ENCODE measurements around the gene BCAP29. TPM values are rescaled to one million over a fixed set of nuclear protein-coding genes. Genes with fewer than 3 reads are reported as not detected.

BCAP29 gene
- total RNA-seq, 1 experiment from 2014 or later: 17.6 TPM

GRCh38 chr7:107579554-107579884, 527 bp upstream of the BCAP29 start:
- no peak for TF ChIP-seq CTCF (IDR thresholded peaks at IDR 0.05; ENCODE audit: unreplicated experiment)
- TSS peak; percentile 70 for BruUV-seq (replicated peaks)
- Mint-ChIP-seq H3K4me1 (ENCODE audit: low read depth, unreplicated experiment) (no peaks in the 10 kb centered on the region), H3K27me3 (ENCODE audit: unreplicated experiment) (no peaks in the 10 kb centered on the region), H3K36me3 (ENCODE audit: insufficient read depth, unreplicated experiment) (peaks cover 16% of the 10 kb centered on the region), H3K4me3 (ENCODE audit: low read depth, unreplicated experiment) (peak overlapping the region; percentile 70), H3K9me3 (ENCODE audit: low read depth, unreplicated experiment) (no peaks in the 10 kb centered on the region), H3K27ac (ENCODE audit: unreplicated experiment) (peak overlapping the region; percentile 56)
- CTCF ChIA-PET: no interaction called here
- DNase-seq: no peak
- intact Hi-C loops (cut with micrococcal nuclease; ENCODE audit: unreplicated experiment): no loop called here

- intact Hi-C loops (cut with micrococcal nuclease; ENCODE audit: unreplicated experiment): loop anchor here (10.0 kb wide), 1 partner anchor 144 kb away; no protein-coding TSS in a partner anchor
- Mint-ChIP-seq H3K4me3 (ENCODE audit: low read depth, unreplicated experiment) (peak overlapping the region; percentile 70), H3K36me3 (ENCODE audit: insufficient read depth, unreplicated experiment) (peaks cover 16% of the 10 kb centered on the region), H3K4me1 (ENCODE audit: low read depth, unreplicated experiment) (no peaks in the 10 kb centered on the region), H3K27me3 (ENCODE audit: unreplicated experiment) (no peaks in the 10 kb centered on the region), H3K27ac (ENCODE audit: unreplicated experiment) (peak overlapping the region; percentile 23), H3K9me3 (ENCODE audit: low read depth, unreplicated experiment) (no peaks in the 10 kb centered on the region)
- CTCF ChIA-PET: no interaction called here
- TSS peak; percentile 54 for BruUV-seq (replicated peaks)
- DNase-seq: no peak
- TF ChIP-seq CTCF (IDR thresholded peaks at IDR 0.05; ENCODE audit: unreplicated experiment): no peak
Measured at GRCh38 chr7:107580716-107581383, 804 bp downstream of the BCAP29 start.

- no peaks in the 10 kb centered on the region for H3K27me3 Mint-ChIP-seq (ENCODE audit: unreplicated experiment)
- DNase-seq: no peak
- peaks cover 12% of the 10 kb centered on the region for H3K36me3 Mint-ChIP-seq (ENCODE audit: insufficient read depth, unreplicated experiment)
- TF ChIP-seq CTCF (IDR thresholded peaks at IDR 0.05; ENCODE audit: unreplicated experiment): no peak
- peak overlapping the region; percentile 39 for H3K4me3 Mint-ChIP-seq (ENCODE audit: low read depth, unreplicated experiment)
- no peaks in the 10 kb centered on the region for H3K9me3 Mint-ChIP-seq (ENCODE audit: low read depth, unreplicated experiment)
- H3K27ac Mint-ChIP-seq (ENCODE audit: unreplicated experiment): no peak overlapping the region
- CTCF ChIA-PET: no interaction called here
- intact Hi-C loops (cut with micrococcal nuclease; ENCODE audit: unreplicated experiment): loop anchor here (10.0 kb wide), 1 partner anchor 143 kb away; no protein-coding TSS in a partner anchor
- H3K4me1 Mint-ChIP-seq (ENCODE audit: low read depth, unreplicated experiment): no peaks in the 10 kb centered on the region
- no TSS peak for BruUV-seq (replicated peaks)
Measured at GRCh38 chr7:107581387-107582013, 1.5 kb downstream of the BCAP29 start.

GRCh38 chr7:107582875-107583274, 2.8 kb downstream of the BCAP29 start:
- intact Hi-C loops (cut with micrococcal nuclease; ENCODE audit: unreplicated experiment): loop anchor here (10.0 kb wide), 1 partner anchor 142 kb away; no protein-coding TSS in a partner anchor
- DNase-seq: no peak
- CTCF ChIA-PET: no interaction called here
- no peaks in the 10 kb centered on the region for H3K9me3 Mint-ChIP-seq (ENCODE audit: low read depth, unreplicated experiment)
- no peak overlapping the region for H3K4me3 Mint-ChIP-seq (ENCODE audit: low read depth, unreplicated experiment)
- BruUV-seq (replicated peaks): no TSS peak
- TF ChIP-seq CTCF (IDR thresholded peaks at IDR 0.05; ENCODE audit: unreplicated experiment): no peak
- H3K36me3 Mint-ChIP-seq (ENCODE audit: insufficient read depth, unreplicated experiment): peaks cover 11% of the 10 kb centered on the region
- H3K27ac Mint-ChIP-seq (ENCODE audit: unreplicated experiment): no peak overlapping the region
- no peaks in the 10 kb centered on the region for H3K27me3 Mint-ChIP-seq (ENCODE audit: unreplicated experiment)
- no peaks in the 10 kb centered on the region for H3K4me1 Mint-ChIP-seq (ENCODE audit: low read depth, unreplicated experiment)
